Kidney epithelial cell (primary cell): ENCODE measurements around the gene CMPK2. TPM values are rescaled to one million over a fixed set of nuclear protein-coding genes. Genes with fewer than 3 reads are reported as not detected.
A peak's percentile ranks its signal among the peaks of the same experiment; 100 is the strongest.
"Not testable (repeated sequence)": the region's sequence is repeated elsewhere in the genome, so short reads cannot be mapped to it uniquely, and the experiment has no call there.

ENCODE experiments used
- DNase-seq: peaks from one replicate; pipeline ENCODE4 v3.0.0-alpha.2; 2010; ENCODE audit warnings: low read depth
- H3K27me3 ChIP-seq: 2 replicates; pipeline ENCODE4 v1.6.0; 2011; ENCODE audit warnings: low read length; ENCODE audit not compliant: control insufficient read depth, insufficient read depth
- H3K36me3 ChIP-seq: 2 replicates; pipeline ENCODE4 v1.5.1; 2011; ENCODE audit warnings: low read length; ENCODE audit not compliant: control insufficient read depth, insufficient read depth
- H3K4me3 ChIP-seq: 2 replicates; pipeline ENCODE4 v1.5.1; 2011; ENCODE audit warnings: low read depth, mild to moderate bottlenecking, control low read depth, low read length
- total RNA-seq: library from RNA; depleted of rRNA; stranded (reverse); fragments of >200 nt; gene quantifications from 2 replicates; pipeline ENCODE4 v1.2.3, GENCODE V29; 2015
- TF ChIP-seq, protein P1 (sequence below): IDR thresholded peaks from 2 replicates; pipeline ENCODE4 v1.5.1; 2011; ENCODE audit warnings: mild to moderate bottlenecking, moderate library complexity, low read length, control low read depth, inconsistent platforms; ENCODE audit not compliant: insufficient read depth, poor library complexity, severe bottlenecking

The CMPK2 gene
- total RNA-seq, 1 donor from 2014 or later: 9.0 TPM

DNA sequence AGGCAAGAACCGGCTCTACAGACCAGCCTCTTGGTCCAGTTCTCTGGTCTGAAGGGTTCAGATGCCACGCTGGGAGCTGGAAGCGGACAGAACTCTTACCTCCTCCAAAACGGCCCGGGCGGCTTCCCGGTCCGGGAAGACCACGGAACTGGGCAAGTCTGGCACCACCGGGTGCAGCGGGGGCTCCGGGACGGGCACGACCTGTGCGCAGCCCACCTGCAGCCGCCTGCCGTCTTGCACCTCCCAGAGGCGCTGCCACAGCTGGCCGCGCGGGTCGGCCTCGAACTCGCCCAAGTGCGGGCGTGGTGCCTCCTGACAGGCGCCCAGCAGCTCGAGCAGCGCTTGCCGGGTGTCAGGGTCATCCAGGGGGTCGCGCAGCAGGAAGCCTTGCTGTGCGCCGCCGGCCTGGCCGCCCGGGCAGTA, 773 bp downstream of the CMPK2 start:
- Histone ChIP-seq H3K27me3 (no peaks in the 10 kb centered on the region), H3K4me3 (peak overlapping the region; percentile 60), H3K36me3 (no peaks in the 10 kb centered on the region)
- DNase-seq: no peak
- TF ChIP-seq, protein P1, sequence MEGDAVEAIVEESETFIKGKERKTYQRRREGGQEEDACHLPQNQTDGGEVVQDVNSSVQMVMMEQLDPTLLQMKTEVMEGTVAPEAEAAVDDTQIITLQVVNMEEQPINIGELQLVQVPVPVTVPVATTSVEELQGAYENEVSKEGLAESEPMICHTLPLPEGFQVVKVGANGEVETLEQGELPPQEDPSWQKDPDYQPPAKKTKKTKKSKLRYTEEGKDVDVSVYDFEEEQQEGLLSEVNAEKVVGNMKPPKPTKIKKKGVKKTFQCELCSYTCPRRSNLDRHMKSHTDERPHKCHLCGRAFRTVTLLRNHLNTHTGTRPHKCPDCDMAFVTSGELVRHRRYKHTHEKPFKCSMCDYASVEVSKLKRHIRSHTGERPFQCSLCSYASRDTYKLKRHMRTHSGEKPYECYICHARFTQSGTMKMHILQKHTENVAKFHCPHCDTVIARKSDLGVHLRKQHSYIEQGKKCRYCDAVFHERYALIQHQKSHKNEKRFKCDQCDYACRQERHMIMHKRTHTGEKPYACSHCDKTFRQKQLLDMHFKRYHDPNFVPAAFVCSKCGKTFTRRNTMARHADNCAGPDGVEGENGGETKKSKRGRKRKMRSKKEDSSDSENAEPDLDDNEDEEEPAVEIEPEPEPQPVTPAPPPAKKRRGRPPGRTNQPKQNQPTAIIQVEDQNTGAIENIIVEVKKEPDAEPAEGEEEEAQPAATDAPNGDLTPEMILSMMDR: no peak

DNA sequence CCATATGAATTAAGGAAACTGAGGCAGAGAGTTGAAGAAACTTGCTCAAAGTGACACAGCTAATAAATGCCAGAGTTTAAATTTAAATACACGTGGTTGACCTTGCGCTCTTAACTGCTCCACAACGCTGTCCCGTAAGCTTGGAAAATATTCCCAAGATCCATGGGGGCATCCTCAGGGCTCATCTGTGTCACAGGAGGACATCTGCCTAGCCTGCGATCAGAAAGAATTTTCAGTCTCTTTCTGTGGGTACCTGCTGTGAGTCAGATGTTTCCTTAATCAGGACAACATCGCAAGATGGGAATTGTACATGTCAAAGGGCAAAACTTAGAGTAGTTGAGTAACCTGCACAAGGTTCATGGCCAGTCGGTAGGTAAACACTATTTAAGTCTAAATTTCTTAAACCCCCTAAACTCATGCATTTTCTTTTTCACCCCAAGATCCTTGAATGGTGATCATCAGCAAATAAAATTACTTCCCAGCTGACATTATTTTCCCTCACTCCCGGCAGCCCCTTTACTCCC, 1.4 kb downstream of the CMPK2 start:
- H3K4me3 ChIP-seq: no peak overlapping the region

DNA sequence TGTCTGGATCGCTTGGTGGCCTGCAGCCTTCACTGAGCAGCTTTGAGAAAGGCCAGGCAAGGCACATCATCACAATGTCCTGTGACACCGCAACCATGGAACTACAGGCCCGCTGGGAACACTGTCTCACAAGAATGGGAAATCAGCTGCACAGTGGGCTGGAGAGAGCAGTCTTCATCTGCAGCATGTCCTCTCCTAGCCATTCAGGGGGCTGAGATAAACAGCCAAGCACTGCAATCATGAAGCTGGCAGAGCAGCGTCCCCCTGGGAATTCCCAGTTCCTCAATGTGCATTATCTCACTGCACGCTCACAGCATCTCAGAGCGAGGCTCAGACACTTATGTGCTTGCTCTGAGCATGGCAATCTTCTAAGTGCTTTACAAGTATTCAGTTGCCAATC, 1.9 kb downstream of the CMPK2 start:
- TF ChIP-seq, protein P1: no peak
- no peak for DNase-seq
- no peaks in the 10 kb centered on the region for H3K27me3 ChIP-seq

More for the DNA sequence above, 1.4 kb downstream of the CMPK2 start:
- TF ChIP-seq, protein P1: no peak
- Histone ChIP-seq H3K27me3 (no peaks in the 10 kb centered on the region), H3K36me3 (no peaks in the 10 kb centered on the region)
- no peak for DNase-seq

DNA sequence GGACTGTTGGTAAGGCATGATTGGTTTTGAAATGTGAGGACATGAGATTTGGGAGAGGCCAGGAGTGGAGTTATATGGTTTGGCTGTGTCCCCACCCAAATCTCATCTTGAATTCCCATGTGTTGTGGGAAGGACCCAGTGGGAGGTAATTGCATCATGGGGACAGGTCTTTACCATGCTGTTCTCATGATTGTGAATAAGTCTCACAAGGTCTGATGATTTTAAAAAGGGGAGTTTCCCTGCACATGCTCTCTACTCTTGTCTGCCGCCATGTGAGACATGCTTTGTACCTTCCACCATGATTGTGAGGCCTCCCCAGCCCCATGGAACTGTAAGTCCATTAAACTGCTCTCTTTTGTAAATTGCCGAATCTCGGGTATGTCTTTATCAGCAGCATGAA, 5.4 kb downstream of the CMPK2 start:
- Histone ChIP-seq H3K27me3 (no peaks in the 10 kb centered on the region), H3K4me3 (no peak overlapping the region), H3K36me3 (no peaks in the 10 kb centered on the region)
- TF ChIP-seq, protein P1: no peak
- no peak for DNase-seq

More for the DNA sequence above, 1.9 kb downstream of the CMPK2 start:
- H3K4me3 ChIP-seq: no peak overlapping the region
- H3K36me3 ChIP-seq: no peaks in the 10 kb centered on the region

DNA sequence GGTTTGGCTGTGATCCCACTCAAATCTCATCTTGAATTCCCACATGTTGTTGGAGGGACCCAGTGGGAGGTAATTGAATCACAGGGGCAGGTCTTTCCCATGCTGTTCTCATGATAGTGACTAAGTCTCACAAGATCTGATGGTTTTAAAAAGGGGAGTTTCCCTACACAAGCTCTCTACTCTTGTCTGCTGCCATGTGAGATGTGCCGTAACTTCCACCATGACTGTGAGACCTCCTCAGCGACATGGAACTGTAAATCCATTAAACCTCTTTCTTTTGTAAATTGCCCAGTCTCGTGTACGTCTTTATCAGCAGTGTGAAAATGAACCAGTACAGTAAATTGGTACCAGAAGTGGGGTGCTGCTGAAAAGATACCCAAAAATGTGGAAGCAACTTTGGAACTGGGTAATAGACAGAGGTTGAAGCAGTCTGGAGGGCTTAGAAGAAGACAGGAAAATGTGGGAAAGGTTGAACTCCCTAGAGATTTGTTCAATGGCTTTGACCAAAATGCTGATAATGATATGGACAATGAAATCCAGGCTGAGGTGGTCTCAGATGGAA, 7.2 kb downstream of the CMPK2 start:
- not testable (repeated sequence) for H3K27me3 ChIP-seq, H3K36me3 ChIP-seq, DNase-seq, H3K4me3 ChIP-seq

DNA sequence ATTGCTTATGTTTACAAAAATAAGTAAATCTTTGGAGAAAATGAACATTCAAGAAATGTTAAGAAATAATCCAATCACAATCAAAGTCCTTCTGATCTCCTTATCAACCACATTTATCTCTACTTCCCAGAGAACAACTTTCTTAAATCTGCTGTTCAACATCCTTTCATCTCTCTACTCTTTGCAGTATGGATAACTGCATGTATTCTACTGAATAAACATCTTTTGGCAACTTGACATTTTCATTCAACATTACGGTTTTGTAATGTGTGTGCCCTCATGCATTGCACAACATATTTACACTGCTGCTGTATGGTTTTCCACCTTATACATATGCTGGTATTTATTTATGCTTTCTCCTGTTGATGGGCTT, 9.2 kb downstream of the CMPK2 start:
- Histone ChIP-seq H3K36me3 (no peaks in the 10 kb centered on the region), H3K27me3 (no peaks in the 10 kb centered on the region), H3K4me3 (no peak overlapping the region)
- TF ChIP-seq, protein P1: no peak
- no peak for DNase-seq
